LoVo (cell line): Measurements from ENCODE around the gene SH3TC1.

ENCODE experiments used
- DNase-seq: peaks from one replicate; pipeline ENCODE4 v3.0.0-alpha.2; 2016; ENCODE audit warnings: low spot score

The SH3TC1 gene

GRCh38 chr4:8277356-8278008, 78.4 kb downstream of the SH3TC1 start:
- DNase-seq = no peak

DNA sequence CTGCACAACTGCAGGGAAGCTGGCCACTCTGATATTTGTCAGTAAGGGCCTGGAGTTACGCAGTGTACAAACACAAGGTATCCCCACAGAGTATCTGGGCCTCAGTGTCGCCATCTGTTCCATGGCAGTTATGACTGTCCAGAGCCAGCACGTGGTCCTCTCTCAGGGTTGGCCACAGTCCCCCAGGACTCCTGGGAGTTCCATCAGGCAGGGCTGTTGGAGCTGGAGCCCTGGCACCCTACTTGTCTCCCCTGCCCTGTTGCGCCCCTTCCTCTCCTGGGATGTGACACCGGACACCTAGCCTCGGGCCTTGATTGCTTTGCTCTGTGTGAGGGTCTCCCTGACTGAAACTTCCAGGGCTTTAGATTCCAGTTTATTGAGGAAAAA, 78.9 kb downstream of the SH3TC1 start:
- DNase-seq = no peak

DNA sequence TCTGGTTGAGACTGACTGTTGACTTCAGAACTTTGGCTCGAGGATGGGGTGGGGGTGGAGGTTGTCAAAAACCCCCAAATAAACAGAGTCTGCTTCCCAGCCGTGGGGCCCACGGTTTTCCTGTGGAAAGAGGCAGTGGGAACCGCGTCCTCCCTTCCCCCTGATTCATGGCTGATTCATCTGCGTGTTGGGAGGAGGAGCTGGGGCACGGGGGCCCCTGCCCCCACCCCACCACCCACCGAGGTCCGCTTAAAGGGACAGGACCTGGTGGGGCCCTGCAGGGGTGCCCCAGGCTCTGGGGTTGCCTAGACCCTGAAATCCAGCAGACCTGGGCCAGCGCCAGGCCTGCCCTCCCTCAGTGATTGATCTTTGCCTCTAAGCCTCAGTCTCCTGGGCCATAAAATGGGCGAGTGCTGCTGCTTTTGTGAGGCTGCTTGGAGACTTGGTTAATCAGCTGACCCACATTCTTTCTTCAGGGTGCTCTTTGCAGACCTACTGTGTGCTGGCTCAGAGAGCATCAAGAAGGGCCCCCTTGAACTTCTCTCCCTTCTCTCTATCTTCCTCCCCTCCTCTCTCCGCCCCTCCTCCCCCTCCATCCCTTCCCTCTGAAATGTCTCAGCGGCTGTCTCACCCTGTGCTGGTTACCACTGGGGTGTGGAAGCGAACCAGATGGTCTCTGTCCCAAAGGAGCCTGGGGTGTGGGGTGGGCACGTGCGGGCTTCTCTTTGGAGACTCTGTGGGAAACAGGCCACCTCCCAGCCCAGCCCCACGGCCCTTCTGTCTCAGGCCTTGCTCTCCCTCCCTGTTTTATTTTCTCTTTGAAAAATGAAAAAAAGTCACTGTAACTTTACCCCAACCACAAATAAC, 79.6 kb downstream of the SH3TC1 start:
- no peak for DNase-seq

DNA sequence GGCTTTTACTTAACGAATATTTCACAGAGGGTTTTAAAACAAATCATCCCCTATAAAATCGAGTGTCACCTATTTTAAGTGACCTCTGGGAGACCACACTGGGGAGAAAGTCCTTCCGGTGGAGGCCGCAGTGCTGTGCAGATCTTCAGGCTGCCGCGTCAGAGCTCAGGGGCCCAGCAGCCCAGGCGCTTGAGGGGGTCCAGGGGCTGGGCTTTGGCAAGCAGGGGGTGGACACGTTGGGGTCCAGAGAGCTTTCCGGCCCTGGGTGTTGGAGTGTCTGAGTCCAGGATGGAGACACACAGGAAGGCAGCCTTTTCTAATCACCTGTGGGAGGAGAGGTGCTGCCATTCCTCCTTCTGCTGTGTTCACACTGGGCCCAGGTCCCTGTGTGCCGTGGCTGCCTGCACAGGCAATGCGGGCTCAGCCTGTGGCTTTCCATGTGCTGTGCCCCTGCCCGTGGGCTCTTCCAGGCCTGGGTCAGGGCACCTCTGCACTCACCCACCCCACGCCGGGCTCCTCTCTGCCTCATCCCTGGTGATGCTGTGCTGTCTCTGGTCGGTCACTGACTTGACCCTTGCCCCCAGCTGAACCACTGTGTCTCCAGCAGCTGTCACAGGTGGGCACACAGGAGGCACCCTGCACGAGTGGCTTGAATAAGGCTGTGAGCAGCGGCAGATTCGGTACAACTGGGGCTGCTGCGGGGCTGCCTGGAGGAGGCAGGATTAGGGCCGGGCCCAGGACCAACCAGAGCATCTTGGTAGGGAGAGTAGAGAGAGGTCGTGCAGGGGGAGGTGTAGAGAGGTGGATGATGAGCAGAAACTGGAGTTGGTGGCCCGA, 80.4 kb downstream of the SH3TC1 start:
- DNase-seq = no peak

- DNase-seq = no peak
These were observed 81.2 kb downstream of the SH3TC1 start for GRCh38 chr4:8280158-8280875.

DNA sequence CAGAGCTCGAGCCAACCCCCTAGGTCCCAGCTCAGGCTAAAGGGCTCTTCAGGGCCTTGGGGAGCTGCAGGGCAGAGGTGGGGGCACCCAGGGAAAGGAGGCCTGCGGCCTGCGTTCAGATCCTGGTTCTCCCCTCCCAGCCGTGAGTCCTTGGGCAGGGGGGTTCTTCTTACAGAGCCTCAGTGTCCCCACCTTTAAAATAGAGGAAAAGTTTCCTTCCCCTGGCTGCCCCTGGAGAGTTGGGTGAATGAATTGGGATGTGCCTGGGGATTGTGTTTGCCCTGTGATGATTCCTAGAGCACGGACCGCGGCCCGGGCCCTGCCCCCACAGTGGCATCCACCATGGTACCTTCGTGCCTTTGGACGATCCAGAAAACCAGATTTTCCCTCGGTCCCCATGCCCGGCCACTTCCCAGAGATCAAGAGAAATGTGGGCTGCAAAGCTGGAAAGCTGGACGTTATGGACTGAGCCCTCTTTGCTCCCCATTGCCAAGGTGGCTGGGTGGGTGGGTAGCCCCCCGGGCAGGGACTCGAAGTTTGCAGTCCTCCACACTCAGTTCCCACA, 81.9 kb downstream of the SH3TC1 start:
- no peak for DNase-seq

DNA sequence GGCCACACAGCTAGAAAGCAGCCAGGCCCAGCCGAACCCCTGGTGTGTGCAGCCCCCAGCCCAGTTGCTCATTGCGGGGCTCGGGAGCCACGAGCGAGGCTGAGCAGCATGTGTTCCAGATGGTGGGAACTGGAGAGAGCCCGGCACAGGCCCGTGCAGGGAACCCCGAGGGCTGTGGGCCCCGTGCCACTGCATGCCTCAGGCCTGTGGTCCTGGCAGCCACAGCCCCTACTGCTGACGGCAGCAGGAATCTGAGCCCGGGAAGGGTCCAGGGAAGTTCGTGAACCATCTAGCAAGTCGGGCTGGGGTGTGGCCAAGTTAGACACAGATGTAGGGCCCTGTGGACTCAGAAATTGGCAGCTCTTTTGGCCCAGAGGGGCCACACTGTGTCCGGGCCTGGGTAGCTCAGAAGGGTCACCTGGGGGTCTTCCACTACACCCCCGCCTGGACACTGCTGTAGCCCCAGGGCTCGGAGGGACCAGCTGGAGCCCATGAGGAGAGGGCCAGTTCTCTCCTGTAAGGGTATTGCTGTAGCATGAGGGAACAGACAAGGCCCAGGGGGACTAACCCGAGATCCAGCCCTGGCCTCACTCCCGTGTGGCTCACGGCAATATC, 82.5 kb downstream of the SH3TC1 start:
- no peak for DNase-seq

- DNase-seq = no peak
These were observed 83.1 kb downstream of the SH3TC1 start for GRCh38 chr4:8282134-8282641.

- DNase-seq = no peak
These were observed 83.7 kb downstream of the SH3TC1 start for GRCh38 chr4:8282742-8283141.

GRCh38 chr4:8283161-8283560, 84.1 kb downstream of the SH3TC1 start:
- DNase-seq = no peak

DNA sequence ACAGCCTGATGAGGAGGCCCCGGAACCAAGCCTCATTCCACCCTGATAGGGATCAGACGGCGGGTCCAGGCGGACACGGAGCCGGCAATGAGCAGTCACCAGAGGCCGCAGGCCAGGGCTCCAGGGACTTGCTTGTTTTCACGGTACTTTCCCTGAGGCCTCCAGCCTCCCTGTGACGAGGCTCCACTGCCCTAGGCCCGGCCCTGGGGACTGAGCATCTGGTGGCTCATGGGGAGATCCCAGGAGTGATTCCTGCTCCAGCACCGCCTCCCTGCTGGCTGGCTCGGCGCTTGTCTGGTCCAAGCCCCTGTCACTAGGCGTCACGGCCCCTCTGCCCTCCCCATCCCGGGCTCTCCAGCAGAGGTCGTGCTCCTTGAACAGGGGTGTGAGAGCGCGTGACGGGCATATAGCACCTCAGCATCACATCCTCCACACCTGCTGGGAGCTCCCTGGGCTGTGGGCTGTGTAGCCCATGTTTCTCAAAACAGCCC, 84.6 kb downstream of the SH3TC1 start:
- DNase-seq = no peak

- no peak for DNase-seq
These were observed 85.3 kb downstream of the SH3TC1 start for GRCh38 chr4:8284391-8284790.

DNA sequence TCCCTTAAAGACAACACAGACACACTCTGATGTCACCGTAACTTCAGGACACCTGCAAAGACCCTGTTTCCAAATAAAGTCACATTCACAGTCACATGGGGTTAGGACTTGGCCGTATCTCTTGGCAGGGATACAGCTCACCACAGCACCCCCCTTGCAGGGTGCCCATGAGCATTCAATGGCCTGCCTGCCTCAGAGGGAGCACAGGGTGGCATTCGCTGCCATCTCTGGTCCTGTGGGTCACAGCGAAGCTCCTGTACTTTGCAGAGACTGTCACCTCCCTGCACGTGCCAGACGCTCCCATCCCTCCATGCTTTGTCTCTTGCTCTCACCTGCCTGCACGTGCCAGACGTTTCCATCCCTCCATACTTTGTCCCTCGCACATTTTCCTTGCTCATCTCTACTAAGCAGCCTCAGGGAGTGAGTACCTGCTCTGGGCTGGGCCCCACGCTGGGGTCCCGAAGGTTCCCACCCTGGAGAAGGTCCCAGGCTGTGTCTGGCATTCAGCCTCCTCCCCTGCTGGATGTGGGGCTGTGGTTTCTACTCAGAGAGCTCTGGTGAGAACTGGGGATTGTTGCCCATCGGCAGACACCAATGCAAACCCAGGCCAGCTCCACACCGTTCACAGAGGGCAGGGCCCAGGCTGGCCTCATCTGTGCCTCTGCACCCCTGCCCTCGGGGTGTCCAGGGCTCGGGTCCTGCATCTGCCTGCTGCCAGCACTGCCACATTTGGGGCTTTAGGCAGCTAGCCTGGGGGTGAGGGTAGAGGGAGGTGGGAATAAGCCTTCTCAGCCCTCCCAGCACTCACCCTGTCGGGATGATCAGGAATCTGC, 86.3 kb downstream of the SH3TC1 start:
- no peak for DNase-seq

DNA sequence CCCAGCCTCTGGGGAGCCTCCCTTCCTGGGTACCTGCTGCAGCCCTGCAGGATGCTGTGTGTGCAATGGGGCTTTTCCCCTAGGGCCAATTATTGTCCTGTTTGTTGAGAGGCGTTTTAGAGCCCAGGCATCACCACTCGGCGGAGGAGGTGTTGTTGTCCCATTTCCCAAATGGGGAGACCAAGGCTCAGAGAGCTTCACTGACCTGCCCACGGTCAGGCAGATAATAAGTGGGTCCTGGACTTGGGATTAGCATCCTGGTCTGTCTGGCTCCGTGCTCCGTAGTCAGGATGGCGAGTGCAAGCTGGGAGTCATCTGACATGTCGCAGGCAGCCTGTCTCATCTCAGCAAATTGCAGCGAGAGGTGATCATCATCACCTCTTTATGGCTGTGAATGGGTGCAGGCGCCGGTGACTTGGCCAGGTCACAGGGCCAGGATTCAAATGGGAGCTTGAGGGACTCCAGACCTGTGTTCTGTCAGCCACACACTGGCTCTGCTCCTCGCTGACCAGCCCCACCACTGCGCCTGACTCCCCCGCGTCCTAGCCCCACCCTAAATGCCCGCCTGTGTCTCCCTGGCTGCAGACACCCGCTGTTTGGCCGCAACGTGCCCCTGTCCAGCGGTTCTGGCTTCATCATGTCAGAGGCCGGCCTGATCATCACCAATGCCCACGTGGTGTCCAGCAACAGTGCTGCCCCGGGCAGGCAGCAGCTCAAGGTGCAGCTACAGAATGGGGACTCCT, 87.1 kb downstream of the SH3TC1 start:
- no peak for DNase-seq

DNA sequence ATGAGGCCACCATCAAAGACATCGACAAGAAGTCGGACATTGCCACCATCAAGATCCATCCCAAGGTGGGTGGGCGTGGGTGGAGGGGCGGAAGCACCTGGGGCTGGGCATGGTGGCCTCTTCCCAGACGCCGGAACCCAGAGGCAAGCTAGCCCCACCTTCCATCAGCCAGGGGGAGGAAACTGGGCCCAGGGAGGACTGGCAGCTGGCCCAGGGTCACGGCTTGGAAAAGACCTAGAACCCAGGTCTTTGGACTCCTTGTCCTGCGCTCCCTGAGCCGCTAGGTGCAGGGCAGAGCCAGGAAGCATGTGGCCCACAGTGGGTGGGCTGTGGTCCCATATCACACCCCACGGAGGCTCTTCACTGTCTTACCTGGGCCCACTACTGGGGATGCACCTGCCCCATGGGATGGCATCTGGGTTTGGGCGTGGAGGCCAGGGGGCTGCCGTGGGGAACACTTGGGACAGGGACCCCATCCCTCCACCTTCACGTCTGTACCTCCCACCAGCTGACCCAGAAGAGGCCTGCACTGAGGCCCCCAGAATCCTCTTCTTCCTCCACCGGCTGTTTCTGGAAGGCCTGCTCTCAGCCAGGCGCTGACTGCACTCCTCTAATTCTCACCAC, 87.7 kb downstream of the SH3TC1 start:
- DNase-seq = no peak

DNA sequence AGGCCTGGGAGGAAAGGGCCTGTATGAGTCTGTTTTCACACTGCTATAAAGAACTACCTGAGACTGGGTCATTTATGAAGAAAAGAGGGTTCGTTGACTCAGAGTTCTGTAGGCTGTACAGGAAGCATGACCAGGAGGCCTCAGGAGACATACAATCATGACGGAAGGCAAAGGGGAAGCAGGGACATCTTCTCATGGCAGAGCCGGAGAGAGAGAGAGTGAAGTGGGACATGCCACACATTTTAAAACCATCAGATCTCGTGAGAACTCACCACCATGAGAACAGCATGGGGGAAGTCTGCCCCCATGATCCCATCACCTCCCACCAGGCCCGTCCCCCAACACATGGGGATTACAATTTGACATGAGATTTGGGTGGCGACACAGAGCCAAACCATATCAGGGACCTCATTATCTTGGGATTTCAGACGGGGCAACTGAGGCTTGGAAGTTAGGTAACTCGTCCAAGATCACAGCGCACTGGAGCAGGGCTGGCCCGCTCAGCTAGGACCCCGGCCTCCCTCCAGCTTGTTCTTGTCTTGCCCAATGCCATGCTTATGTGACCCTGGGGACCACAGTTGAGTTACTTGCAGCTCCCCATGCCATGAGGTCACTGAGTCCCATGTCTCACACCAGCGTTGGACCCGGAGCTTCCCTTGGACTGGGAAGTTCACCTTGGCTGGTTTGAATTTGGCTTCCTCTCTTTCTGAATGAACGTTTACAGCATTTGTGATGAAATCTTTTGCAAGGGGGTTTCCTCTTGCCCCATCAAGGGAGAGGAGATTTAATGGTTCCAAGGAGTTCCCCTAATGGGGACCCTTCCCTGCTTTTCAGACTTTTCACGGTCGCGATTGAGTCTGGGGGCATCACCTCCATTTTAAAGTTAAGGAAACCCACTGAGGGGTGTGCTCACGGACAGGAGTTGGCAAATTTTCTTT, 88.5 kb downstream of the SH3TC1 start:
- DNase-seq = no peak

GRCh38 chr4:8289151-8289750, 90.2 kb downstream of the SH3TC1 start:
- DNase-seq = no peak
